HEK293 (cell line): ENCODE data around the gene RAB3IP.

Experiments used
- ZBTB7A ChIP-seq: fragments of 450-650 bp; formaldehyde crosslinking; IDR thresholded peaks from 2 replicates; pipeline ENCODE4 v1.5.1; 2016; ENCODE audit warnings: low read depth, missing biosample characterization, missing genetic modification characterization
- ZFHX2 ChIP-seq: fragments of 450-650 bp; formaldehyde crosslinking; conservative IDR thresholded peaks from 2 replicates; pipeline ENCODE4 v1.5.1; 2016; ENCODE audit warnings: missing biosample characterization, missing genetic modification characterization
- ZNF157 ChIP-seq: fragments of 450-650 bp; formaldehyde crosslinking; IDR thresholded peaks from 2 replicates; pipeline ENCODE4 v1.5.1; 2016; ENCODE audit warnings: missing biosample characterization, missing genetic modification characterization
- ZNF416 ChIP-seq: fragments of 450-650 bp; formaldehyde crosslinking; IDR thresholded peaks from 2 replicates; pipeline ENCODE4 v1.5.1; 2016; ENCODE audit warnings: missing biosample characterization, missing genetic modification characterization
- ZNF423 ChIP-seq: fragments of 450-650 bp; formaldehyde crosslinking; IDR thresholded peaks from 2 replicates; pipeline ENCODE4 v1.5.1; 2016; ENCODE audit warnings: missing biosample characterization, missing genetic modification characterization
- ZNF501 ChIP-seq: fragments of 450-650 bp; formaldehyde crosslinking; IDR thresholded peaks from 2 replicates; pipeline ENCODE4 v1.5.1; 2016; ENCODE audit warnings: missing biosample characterization, missing genetic modification characterization
- ZNF677 ChIP-seq: fragments of 450-650 bp; IDR thresholded peaks from 2 replicates; pipeline ENCODE4 v1.5.0; 2018; ENCODE audit warnings: missing biosample characterization, mild to moderate bottlenecking, missing genetic modification characterization, moderate library complexity
- ZNF785 ChIP-seq: fragments of 450-650 bp; formaldehyde crosslinking; IDR thresholded peaks from 2 replicates; pipeline ENCODE4 v1.5.1; 2016; ENCODE audit warnings: missing biosample characterization, missing genetic modification characterization
- TF ChIP-seq, protein P1 (sequence below): fragments of 450-650 bp; formaldehyde crosslinking; IDR thresholded peaks from 2 replicates; pipeline ENCODE4 v1.5.1; 2016; ENCODE audit warnings: missing biosample characterization, missing genetic modification characterization
- TF ChIP-seq, protein P2 (sequence below): fragments of 450-650 bp; formaldehyde crosslinking; IDR thresholded peaks from 2 replicates; pipeline ENCODE4 v1.5.1; 2017; ENCODE audit warnings: missing biosample characterization, missing genetic modification characterization
- TF ChIP-seq, protein P3 (sequence below): fragments of 450-650 bp; formaldehyde crosslinking; IDR thresholded peaks from 2 replicates; pipeline ENCODE4 v1.5.1; 2016; ENCODE audit warnings: missing biosample characterization, missing genetic modification characterization

DNA sequence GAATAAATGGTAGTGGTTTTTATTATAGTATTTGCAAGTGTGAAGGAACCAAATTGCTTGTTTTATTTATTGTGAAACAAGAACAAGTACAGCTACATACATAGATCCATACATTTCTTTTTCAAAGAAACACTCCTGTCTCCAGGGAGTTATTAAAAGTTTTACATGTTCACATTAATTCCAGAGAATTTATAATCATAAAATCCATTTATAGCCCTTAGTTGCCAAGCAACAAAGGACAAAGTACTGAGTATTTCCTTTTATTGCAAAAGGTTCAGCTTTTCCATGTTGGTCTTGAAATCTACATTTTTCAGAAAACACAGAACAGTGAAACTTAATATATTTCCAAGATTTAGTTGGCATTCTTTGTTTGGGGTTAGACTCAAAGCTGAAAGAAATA is 95.9 kb downstream of the RAB3IP start:
- TF ChIP-seq, protein P1, sequence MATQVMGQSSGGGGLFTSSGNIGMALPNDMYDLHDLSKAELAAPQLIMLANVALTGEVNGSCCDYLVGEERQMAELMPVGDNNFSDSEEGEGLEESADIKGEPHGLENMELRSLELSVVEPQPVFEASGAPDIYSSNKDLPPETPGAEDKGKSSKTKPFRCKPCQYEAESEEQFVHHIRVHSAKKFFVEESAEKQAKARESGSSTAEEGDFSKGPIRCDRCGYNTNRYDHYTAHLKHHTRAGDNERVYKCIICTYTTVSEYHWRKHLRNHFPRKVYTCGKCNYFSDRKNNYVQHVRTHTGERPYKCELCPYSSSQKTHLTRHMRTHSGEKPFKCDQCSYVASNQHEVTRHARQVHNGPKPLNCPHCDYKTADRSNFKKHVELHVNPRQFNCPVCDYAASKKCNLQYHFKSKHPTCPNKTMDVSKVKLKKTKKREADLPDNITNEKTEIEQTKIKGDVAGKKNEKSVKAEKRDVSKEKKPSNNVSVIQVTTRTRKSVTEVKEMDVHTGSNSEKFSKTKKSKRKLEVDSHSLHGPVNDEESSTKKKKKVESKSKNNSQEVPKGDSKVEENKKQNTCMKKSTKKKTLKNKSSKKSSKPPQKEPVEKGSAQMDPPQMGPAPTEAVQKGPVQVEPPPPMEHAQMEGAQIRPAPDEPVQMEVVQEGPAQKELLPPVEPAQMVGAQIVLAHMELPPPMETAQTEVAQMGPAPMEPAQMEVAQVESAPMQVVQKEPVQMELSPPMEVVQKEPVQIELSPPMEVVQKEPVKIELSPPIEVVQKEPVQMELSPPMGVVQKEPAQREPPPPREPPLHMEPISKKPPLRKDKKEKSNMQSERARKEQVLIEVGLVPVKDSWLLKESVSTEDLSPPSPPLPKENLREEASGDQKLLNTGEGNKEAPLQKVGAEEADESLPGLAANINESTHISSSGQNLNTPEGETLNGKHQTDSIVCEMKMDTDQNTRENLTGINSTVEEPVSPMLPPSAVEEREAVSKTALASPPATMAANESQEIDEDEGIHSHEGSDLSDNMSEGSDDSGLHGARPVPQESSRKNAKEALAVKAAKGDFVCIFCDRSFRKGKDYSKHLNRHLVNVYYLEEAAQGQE (tag by site-specific recombination): no peak
- TF ChIP-seq, protein P2, sequence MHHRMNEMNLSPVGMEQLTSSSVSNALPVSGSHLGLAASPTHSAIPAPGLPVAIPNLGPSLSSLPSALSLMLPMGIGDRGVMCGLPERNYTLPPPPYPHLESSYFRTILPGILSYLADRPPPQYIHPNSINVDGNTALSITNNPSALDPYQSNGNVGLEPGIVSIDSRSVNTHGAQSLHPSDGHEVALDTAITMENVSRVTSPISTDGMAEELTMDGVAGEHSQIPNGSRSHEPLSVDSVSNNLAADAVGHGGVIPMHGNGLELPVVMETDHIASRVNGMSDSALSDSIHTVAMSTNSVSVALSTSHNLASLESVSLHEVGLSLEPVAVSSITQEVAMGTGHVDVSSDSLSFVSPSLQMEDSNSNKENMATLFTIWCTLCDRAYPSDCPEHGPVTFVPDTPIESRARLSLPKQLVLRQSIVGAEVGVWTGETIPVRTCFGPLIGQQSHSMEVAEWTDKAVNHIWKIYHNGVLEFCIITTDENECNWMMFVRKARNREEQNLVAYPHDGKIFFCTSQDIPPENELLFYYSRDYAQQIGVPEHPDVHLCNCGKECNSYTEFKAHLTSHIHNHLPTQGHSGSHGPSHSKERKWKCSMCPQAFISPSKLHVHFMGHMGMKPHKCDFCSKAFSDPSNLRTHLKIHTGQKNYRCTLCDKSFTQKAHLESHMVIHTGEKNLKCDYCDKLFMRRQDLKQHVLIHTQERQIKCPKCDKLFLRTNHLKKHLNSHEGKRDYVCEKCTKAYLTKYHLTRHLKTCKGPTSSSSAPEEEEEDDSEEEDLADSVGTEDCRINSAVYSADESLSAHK (tag by site-specific recombination): no peak
- TF ChIP-seq, protein P3, sequence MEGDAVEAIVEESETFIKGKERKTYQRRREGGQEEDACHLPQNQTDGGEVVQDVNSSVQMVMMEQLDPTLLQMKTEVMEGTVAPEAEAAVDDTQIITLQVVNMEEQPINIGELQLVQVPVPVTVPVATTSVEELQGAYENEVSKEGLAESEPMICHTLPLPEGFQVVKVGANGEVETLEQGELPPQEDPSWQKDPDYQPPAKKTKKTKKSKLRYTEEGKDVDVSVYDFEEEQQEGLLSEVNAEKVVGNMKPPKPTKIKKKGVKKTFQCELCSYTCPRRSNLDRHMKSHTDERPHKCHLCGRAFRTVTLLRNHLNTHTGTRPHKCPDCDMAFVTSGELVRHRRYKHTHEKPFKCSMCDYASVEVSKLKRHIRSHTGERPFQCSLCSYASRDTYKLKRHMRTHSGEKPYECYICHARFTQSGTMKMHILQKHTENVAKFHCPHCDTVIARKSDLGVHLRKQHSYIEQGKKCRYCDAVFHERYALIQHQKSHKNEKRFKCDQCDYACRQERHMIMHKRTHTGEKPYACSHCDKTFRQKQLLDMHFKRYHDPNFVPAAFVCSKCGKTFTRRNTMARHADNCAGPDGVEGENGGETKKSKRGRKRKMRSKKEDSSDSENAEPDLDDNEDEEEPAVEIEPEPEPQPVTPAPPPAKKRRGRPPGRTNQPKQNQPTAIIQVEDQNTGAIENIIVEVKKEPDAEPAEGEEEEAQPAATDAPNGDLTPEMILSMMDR: no peak
- no peak for TF ChIP-seq ZNF157 (tag by site-specific recombination)
- TF ChIP-seq ZNF677 (tag by site-specific recombination): no peak
- TF ChIP-seq ZNF785 (tag by site-specific recombination): no peak
- no peak for TF ChIP-seq ZBTB7A (tag by site-specific recombination)
- TF ChIP-seq ZFHX2: no peak
- TF ChIP-seq ZNF423 (tag by site-specific recombination): no peak
- no peak for TF ChIP-seq ZNF501 (tag by site-specific recombination)
- TF ChIP-seq ZNF416 (tag by site-specific recombination): no peak
